DOHH2 (cell line): Measurements from ENCODE around the gene EGLN2.

Experiments used
- CTCF ChIP-seq: fragments of 200-600 bp; sonication (generic); IDR thresholded peaks from one replicate; pipeline ENCODE4 v1.5.1; 2014; ENCODE audit warnings: antibody characterized with exemption, mild to moderate bottlenecking, low read depth, low read length; ENCODE audit not compliant: poor library complexity, severe bottlenecking
- EZH2phosphoT487 ChIP-seq: fragments of 200-600 bp; sonication (generic); IDR thresholded peaks from 2 replicates; pipeline ENCODE4 v1.6.1; 2017; ENCODE audit warnings: borderline replicate concordance, mild to moderate bottlenecking, antibody characterized with exemption, low read length, moderate library complexity, mixed read lengths

- TF ChIP-seq CTCF (no peak), EZH2phosphoT487 (no peak)
Observed at GRCh38 chr19:40775632-40776022, 23.4 kb upstream of the EGLN2 start.
